Stimulated activated CD8-positive, alpha-beta memory T cell treated with anti-CD3 and anti-CD28 coated beads, Interleukin-2, amount 100 ng/mL, for 48 hours (primary cell): Measurements from ENCODE around the gene GABARAP.

Experiments used
- DNase-seq, 2 donors: peaks; one replicate each; pipeline ENCODE4 v3.0.0-alpha.2; 2020; ENCODE audit warnings: low read depth in 2 of 2

The GABARAP gene

GRCh38 chr17:7241783-7242716 is at the start of gene GABARAP:
Gene GABARAP, minus strand, starts transcription at chr17:7242449. Its CDS starts 119 bp downstream, at chr17:7242330.
- peak; percentile 85 to 93 for DNase-seq

- no peak for DNase-seq
Measured at GRCh38 chr17:7290685-7291084, 48.4 kb upstream of the GABARAP start.

GRCh38 chr17:7290166-7290565 is 47.9 kb upstream of the GABARAP start:
- no peak for DNase-seq

- DNase-seq, result no peak
Measured at GRCh38 chr17:7289256-7290032, 47.2 kb upstream of the GABARAP start.

DNA sequence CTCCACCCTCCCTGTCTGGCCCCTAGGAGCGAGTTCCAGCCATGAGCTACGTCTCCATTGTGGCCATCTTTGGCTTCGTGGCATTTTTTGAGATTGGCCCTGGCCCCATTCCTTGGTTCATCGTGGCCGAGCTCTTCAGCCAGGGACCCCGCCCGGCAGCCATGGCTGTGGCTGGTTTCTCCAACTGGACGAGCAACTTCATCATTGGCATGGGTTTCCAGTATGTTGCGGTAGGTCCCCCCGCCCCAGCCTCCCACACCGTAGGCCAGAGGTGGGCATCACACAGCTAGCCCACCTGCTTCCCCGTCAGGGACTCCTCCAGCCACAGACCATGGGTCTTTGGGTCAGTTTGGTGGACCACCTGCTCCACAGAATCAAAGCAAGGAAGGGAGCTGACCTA is 43.4 kb upstream of the GABARAP start:
- no peak for DNase-seq

GRCh38 chr17:7284911-7285310 is 42.7 kb upstream of the GABARAP start:
- no peak for DNase-seq

DNA sequence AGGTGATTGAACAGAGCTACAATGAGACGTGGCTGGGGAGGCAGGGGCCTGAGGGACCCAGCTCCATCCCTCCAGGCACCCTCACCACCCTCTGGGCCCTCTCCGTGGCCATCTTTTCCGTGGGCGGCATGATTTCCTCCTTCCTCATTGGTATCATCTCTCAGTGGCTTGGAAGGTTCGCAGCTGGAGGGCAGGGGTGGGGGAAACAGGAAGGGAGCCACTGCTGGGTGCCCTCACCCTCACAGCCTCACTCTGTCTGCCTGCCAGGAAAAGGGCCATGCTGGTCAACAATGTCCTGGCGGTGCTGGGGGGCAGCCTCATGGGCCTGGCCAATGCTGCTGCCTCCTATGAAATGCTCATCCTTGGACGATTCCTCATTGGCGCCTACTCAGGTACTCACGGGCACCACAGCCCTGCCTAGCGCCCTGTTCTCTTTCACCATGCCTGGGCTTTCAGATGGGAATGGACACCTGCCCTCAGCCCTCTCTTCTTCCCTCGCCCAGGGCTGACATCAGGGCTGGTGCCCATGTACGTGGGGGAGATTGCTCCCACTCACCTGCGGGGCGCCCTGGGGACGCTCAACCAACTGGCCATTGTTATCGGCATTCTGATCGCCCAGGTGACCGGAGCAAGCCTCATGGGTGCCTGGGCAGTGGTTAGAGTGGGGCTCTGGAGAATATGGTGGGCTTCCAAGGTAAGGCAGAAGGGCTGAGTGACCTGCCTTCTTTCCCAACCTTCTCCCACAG is 41.4 kb upstream of the GABARAP start:
- DNase-seq, result no peak

- DNase-seq, result no peak
Measured at GRCh38 chr17:7282752-7283321, 40.6 kb upstream of the GABARAP start.

- DNase-seq, result no peak
Measured at GRCh38 chr17:7281953-7282751, 39.9 kb upstream of the GABARAP start.

- peak; percentile 88 to 92 for DNase-seq
Measured at GRCh38 chr17:7281074-7281952, 39.1 kb upstream of the GABARAP start, which contains the start of gene SLC2A4. Gene SLC2A4, plus strand, starts transcription at chr17:7281718. Its CDS starts 217 bp downstream, at chr17:7281935.

- peak; percentile 67 to 78 for DNase-seq
Measured at GRCh38 chr17:7280519-7281073, 38.3 kb upstream of the GABARAP start.

GRCh38 chr17:7279448-7279847 is 37.2 kb upstream of the GABARAP start:
- DNase-seq, result no peak

DNA sequence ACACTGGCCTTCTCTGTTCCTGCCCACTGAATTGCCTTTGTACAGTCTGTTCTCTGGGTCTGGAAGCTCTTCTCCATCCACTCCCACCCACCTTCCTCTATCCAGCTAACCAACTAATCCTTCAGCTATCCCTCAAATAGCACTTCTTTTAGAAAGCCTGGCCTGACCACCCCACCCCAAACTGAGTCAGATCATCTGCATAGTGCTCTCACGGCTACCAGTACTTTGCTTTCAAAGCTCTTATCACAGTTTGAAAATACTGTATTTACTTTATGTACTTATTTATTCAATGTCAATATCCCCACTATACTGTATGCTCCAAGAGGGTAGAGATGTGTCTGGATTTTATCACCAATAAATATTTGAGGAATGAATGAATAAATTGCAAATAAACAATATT is 24.5 kb upstream of the GABARAP start:
- no peak for DNase-seq

GRCh38 chr17:7263801-7264078 is 21.5 kb upstream of the GABARAP start:
- no peak for DNase-seq

GRCh38 chr17:7262935-7263800 is 20.9 kb upstream of the GABARAP start:
- DNase-seq, result no peak

- DNase-seq, result no peak
Measured at GRCh38 chr17:7262192-7262934, 20.1 kb upstream of the GABARAP start, which contains the start of gene CLDN7. Gene CLDN7, minus strand, starts transcription at chr17:7262478. Its CDS starts 435 bp downstream, at chr17:7262043.

DNA sequence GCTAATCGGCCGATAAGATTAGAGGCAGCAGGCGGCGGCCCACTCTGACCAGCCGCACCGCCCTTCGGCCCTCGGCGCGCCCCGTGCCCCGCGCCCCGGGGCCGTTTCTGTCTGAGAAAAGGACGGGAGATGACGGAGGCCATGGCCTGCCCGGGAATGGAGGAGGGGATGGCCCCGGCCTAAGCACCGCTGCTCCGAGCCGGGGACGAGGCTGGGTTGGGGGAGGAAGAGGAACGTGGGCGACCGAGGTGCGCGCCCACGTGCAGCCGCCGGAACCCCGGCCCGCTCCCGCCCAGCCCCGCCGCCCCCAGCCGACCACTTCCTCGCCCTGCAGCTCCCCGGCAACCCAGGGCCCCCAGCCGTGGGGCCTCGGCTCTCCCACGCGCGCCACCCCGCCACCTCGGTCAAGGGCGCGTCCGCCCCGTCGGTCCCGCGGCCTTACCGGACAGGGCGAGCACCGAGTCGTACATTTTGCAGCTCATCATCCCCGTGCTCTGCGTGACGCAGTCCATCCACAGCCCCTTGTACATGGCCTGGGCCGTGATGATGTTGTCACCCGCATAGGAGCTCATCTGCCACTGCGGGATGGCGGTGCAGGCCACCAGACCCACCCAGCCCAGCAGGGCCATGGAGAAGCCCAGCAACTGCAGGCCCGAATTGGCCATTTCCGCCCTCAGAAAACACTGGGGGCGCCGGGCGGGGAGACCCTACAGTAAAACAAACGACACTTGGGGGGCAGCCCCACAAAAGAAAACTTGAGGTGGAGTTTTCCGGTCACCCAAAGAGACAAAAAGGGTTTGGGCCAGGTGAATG is 19.3 kb upstream of the GABARAP start:
- no peak for DNase-seq
